Fibroblast of skin of back (primary cell): ENCODE measurements around the gene MYPN.
"Not testable (repeated sequence)": the region's sequence is repeated elsewhere in the genome, so short reads cannot be mapped to it uniquely, and the experiment has no call there.

Experiments
- DNase-seq: peaks from one replicate; pipeline ENCODE4 v3.0.0-alpha.2; 2013

The MYPN gene

GRCh38 chr10:68231817-68232251 lies 122.5 kb downstream of the MYPN start, which contains the start of gene ATOH7:
ATOH7 (minus strand) TSS chr10:68232113; CDS start chr10:68231677, 436 bp downstream.
- no peak for DNase-seq

GRCh38 chr10:68233046-68233445 lies 123.8 kb downstream of the MYPN start:
- no peak for DNase-seq

- DNase-seq: no peak
Observed at GRCh38 chr10:68235111-68235510, 125.8 kb downstream of the MYPN start.

- DNase-seq: no peak
Observed at GRCh38 chr10:68235581-68235980, 126.3 kb downstream of the MYPN start.

GRCh38 chr10:68237173-68237572 lies 127.9 kb downstream of the MYPN start:
- DNase-seq: no peak

- no peak for DNase-seq
Observed at GRCh38 chr10:68238371-68238770, 129.1 kb downstream of the MYPN start.

DNA sequence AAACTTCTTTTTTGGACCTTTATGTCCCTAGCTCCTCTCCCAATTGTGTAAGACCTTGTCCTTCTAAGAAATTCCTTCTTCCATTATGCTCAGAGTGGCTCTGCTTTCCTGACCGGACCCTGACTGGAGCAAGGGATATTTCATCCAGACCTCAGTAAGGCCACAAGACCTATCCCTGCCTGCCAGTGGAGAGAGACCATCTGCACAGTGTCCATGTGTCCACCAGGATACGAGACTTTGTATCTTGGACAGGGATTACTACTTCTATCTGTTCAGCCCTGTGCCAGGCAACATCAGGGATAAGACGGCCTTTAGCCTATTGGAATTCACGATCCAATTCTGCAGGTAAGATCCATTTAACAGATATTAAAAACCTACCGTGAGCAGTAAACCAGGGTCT lies 129.8 kb downstream of the MYPN start:
- DNase-seq: no peak

- DNase-seq: no peak
Observed at GRCh38 chr10:68239596-68240150, 130.4 kb downstream of the MYPN start.

GRCh38 chr10:68242051-68242450 lies 132.8 kb downstream of the MYPN start:
- DNase-seq: peak; percentile 5

DNA sequence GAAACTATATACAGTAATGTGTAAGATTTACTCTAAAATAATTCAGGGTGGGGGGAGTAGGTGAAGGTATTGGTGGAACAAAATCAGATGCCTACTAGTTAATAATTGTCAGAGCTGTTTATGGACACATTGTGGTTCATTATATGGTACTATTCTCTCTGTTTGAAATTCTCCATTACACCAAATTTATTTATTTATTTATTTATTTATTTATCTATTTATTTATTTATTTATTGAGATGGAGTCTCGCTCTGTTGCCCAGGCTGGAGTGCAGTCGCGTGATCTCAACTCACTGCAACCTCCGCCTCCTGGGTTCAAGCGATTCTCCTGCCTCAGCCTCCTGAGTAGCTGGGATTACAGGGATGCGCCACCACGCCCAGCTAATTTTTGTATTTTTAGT lies 137.1 kb downstream of the MYPN start:
- DNase-seq: not testable (repeated sequence)

GRCh38 chr10:68247931-68248330 lies 138.6 kb downstream of the MYPN start:
- DNase-seq: no peak

GRCh38 chr10:68249297-68249696 lies 140.0 kb downstream of the MYPN start:
- no peak for DNase-seq

- no peak for DNase-seq
Observed at GRCh38 chr10:68251151-68251550, 141.9 kb downstream of the MYPN start.

GRCh38 chr10:68251625-68252495 lies 142.6 kb downstream of the MYPN start:
- DNase-seq: no peak

GRCh38 chr10:68253346-68253745 lies 144.1 kb downstream of the MYPN start:
- DNase-seq: no peak

- DNase-seq: no peak
Observed at GRCh38 chr10:68261132-68261856, 152.0 kb downstream of the MYPN start.
